Liver (tissue), 3 donors: ENCODE data around the gene DNM3.

Experiments used
- EGR1 ChIP-seq, 2 donors: IDR thresholded peaks; 2 replicates each; pipeline ENCODE4 v1.6.1; 2016 to 2018; ENCODE audit warnings: antibody characterized with exemption in 2 of 2, low read depth in 2 of 2
- TF ChIP-seq, protein P1 (sequence below): fragments of 150-350 bp; IDR thresholded peaks from 2 replicates; pipeline ENCODE4 v1.5.1; 2017; ENCODE audit warnings: improper control_type of control experiment, low read depth, low read length; ENCODE audit not compliant: missing input control
- TF ChIP-seq, protein P2 (sequence below): IDR thresholded peaks from 2 replicates; pipeline ENCODE4 v1.6.1; 2016; ENCODE audit warnings: antibody characterized with exemption
- TF ChIP-seq, protein P3 (sequence below): IDR thresholded peaks from 2 replicates; pipeline ENCODE4 v1.6.1; 2016; ENCODE audit warnings: antibody characterized with exemption
- donor health status: healthy.
- donor health status: healthy.

DNA sequence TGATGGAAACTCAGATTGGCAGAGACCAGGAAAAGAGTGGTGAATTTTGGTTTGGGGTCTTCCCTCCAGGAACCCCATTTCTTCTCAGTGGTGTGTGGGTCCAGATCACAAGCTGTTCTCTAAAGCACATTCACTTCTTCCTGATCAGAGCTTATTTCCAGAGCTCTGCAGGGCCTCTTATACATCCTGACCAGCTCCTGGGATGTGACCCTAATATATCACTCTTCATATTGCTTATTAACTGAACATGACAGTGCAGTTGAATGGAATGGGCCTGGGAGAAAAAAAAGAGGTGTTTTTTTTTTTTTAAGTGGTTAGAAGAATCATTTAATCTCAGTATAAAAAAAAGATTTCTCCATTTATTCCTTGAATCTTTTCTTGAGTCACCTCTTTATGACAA lies 29.6 kb upstream of the DNM3 start:
- TF ChIP-seq, protein P1, sequence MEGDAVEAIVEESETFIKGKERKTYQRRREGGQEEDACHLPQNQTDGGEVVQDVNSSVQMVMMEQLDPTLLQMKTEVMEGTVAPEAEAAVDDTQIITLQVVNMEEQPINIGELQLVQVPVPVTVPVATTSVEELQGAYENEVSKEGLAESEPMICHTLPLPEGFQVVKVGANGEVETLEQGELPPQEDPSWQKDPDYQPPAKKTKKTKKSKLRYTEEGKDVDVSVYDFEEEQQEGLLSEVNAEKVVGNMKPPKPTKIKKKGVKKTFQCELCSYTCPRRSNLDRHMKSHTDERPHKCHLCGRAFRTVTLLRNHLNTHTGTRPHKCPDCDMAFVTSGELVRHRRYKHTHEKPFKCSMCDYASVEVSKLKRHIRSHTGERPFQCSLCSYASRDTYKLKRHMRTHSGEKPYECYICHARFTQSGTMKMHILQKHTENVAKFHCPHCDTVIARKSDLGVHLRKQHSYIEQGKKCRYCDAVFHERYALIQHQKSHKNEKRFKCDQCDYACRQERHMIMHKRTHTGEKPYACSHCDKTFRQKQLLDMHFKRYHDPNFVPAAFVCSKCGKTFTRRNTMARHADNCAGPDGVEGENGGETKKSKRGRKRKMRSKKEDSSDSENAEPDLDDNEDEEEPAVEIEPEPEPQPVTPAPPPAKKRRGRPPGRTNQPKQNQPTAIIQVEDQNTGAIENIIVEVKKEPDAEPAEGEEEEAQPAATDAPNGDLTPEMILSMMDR, result no peak
- no peak for TF ChIP-seq EGR1 (IDR thresholded peaks at IDR 0.05; ENCODE audit: low read depth in 2 of 2)
- TF ChIP-seq, protein P2, sequence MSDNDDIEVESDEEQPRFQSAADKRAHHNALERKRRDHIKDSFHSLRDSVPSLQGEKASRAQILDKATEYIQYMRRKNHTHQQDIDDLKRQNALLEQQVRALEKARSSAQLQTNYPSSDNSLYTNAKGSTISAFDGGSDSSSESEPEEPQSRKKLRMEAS, result no peak
- TF ChIP-seq, protein P3, sequence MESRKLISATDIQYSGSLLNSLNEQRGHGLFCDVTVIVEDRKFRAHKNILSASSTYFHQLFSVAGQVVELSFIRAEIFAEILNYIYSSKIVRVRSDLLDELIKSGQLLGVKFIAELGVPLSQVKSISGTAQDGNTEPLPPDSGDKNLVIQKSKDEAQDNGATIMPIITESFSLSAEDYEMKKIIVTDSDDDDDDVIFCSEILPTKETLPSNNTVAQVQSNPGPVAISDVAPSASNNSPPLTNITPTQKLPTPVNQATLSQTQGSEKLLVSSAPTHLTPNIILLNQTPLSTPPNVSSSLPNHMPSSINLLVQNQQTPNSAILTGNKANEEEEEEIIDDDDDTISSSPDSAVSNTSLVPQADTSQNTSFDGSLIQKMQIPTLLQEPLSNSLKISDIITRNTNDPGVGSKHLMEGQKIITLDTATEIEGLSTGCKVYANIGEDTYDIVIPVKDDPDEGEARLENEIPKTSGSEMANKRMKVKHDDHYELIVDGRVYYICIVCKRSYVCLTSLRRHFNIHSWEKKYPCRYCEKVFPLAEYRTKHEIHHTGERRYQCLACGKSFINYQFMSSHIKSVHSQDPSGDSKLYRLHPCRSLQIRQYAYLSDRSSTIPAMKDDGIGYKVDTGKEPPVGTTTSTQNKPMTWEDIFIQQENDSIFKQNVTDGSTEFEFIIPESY, result no peak
